HepG2 (cell line): ENCODE results near the gene SLBP. TPM values are rescaled to one million over a fixed set of nuclear protein-coding genes. Genes with fewer than 3 reads are reported as not detected.

Experiments
- AKAP8 ChIP-seq: sonication (generic); formaldehyde crosslinking; IDR thresholded peaks from 2 replicates; pipeline ENCODE4 v1.5.1; 2020; ENCODE audit warnings: mild to moderate bottlenecking, missing genetic modification reagents
- ATF1 ChIP-seq: IDR thresholded peaks from 2 replicates; pipeline ENCODE4 v1.6.1; 2016; ENCODE audit warnings: mild to moderate bottlenecking, control low read depth
- FOXO1 ChIP-seq: sonication (generic); formaldehyde crosslinking; IDR thresholded peaks from 2 replicates; pipeline ENCODE4 v1.4.0; 2020; ENCODE audit warnings: missing genetic modification reagents
- RAD21 ChIP-seq: fragments of 450-650 bp; formaldehyde crosslinking; IDR thresholded peaks from 2 replicates; pipeline ENCODE4 v1.5.0; 2020; ENCODE audit warnings: mild to moderate bottlenecking
- RBM39 ChIP-seq: fragments of 200-400 bp; formaldehyde crosslinking; IDR thresholded peaks from one replicate; pipeline ENCODE4 v1.6.1; 2018; ENCODE audit warnings: antibody characterized with exemption, mild to moderate bottlenecking, low read depth, low read length; ENCODE audit not compliant: poor library complexity, severe bottlenecking
- RFXANK ChIP-seq: IDR thresholded peaks from 2 replicates; pipeline ENCODE4 v1.6.1; 2016
- SOX6 ChIP-seq, 2 experiments: fragments of 450-650 bp in 1 of 2; sonication (generic) in 1 of 2; formaldehyde crosslinking in 1 of 2; IDR thresholded peaks; 2 replicates each; pipeline versions ENCODE4 v1.4.0 to v1.6.1; 2017 to 2020; ENCODE audit warnings: antibody characterized with exemption in 1 of 2, mild to moderate bottlenecking in 1 of 2, missing genetic modification reagents in 1 of 2
- YY1 ChIP-seq: IDR thresholded peaks from 2 replicates; pipeline ENCODE4 v1.6.1; 2011; ENCODE audit warnings: low read length, low read depth, moderate library complexity, mild to moderate bottlenecking; ENCODE audit not compliant: insufficient read depth, insufficient replicate concordance
- ZC3H4 ChIP-seq: sonication (generic); formaldehyde crosslinking; IDR thresholded peaks from 2 replicates; pipeline ENCODE4 v1.4.0; 2020; ENCODE audit warnings: missing genetic modification reagents, borderline replicate concordance
- ZIK1 ChIP-seq: sonication (generic); formaldehyde crosslinking; IDR thresholded peaks from 2 replicates; pipeline ENCODE4 v1.5.0; 2020; ENCODE audit warnings: mild to moderate bottlenecking, low read depth, missing genetic modification reagents, borderline replicate concordance
- ZNF225 ChIP-seq: sonication (generic); formaldehyde crosslinking; IDR thresholded peaks from 2 replicates; pipeline ENCODE4 v1.4.0; 2020; ENCODE audit warnings: mild to moderate bottlenecking, missing genetic modification reagents
- ZNF552 ChIP-seq: sonication (generic); formaldehyde crosslinking; IDR thresholded peaks from 2 replicates; pipeline ENCODE4 v1.9.0; 2022; ENCODE audit warnings: missing genetic modification reagents, mild to moderate bottlenecking, borderline replicate concordance
- polyA plus RNA-seq, 8 experiments: library from polyadenylated mRNA; depleted of rRNA in 3 of 8; stranded (reverse) in 7 of 8; unstranded in 1 of 8; fragments of >200 nt; fragmentation: Illumina TruSeq in 4 of 8; extraction: Trizol in 4 of 8; gene quantifications; 2 replicates each; pipeline versions ENCODE4 v1.2.1 to v1.2.3, GENCODE V29; 2011 to 2016; ENCODE audit warnings: low read depth in 4 of 8, missing spikeins in 1 of 8, mixed read lengths in 1 of 8; ENCODE audit not compliant: insufficient read depth in 1 of 8
- total RNA-seq, 5 experiments: library from RNA; depleted of rRNA; stranded (reverse); fragments of >200 nt; fragmentation: Illumina TruSeq; extraction: Trizol; gene quantifications; 2 replicates each; pipeline ENCODE4 v1.2.3, GENCODE V29; 2016; ENCODE audit warnings: low read depth in 1 of 5
- TF ChIP-seq, protein P1 (sequence below): sonication (generic); formaldehyde crosslinking; IDR thresholded peaks from 2 replicates; pipeline ENCODE4 v1.5.1; 2020; ENCODE audit warnings: missing genetic modification reagents, mild to moderate bottlenecking, borderline replicate concordance
- TF ChIP-seq, protein P2 (sequence below): sonication (generic); formaldehyde crosslinking; IDR thresholded peaks from 2 replicates; pipeline ENCODE4 v1.4.0; 2020; ENCODE audit warnings: missing genetic modification reagents, low read depth, mild to moderate bottlenecking, borderline replicate concordance
- TF ChIP-seq, protein P3 (sequence below): sonication (generic); formaldehyde crosslinking; IDR thresholded peaks from 2 replicates; pipeline ENCODE4 v1.9.0; 2022; ENCODE audit warnings: missing genetic modification reagents, mild to moderate bottlenecking, borderline replicate concordance
- TF ChIP-seq, protein P4 (sequence below): sonication (generic); formaldehyde crosslinking; IDR thresholded peaks from 2 replicates; pipeline ENCODE4 v1.4.0; 2020; ENCODE audit warnings: missing genetic modification reagents
- TF ChIP-seq, protein P5 (sequence below): sonication (generic); formaldehyde crosslinking; IDR thresholded peaks from 2 replicates; pipeline ENCODE4 v1.5.1; 2020; ENCODE audit warnings: mild to moderate bottlenecking, moderate library complexity, missing genetic modification reagents
- TF ChIP-seq, protein P6 (sequence below): sonication (generic); formaldehyde crosslinking; IDR thresholded peaks from 2 replicates; pipeline ENCODE4 v1.5.0; 2020; ENCODE audit warnings: mild to moderate bottlenecking, low read depth, missing genetic modification reagents, borderline replicate concordance

SLBP gene
- total and polyA plus RNA-seq, 2 of the 13 experiments (the other 11 are each of a cell fraction or from before 2014, with no cell fraction given) = 43.9 to 104 TPM

DNA sequence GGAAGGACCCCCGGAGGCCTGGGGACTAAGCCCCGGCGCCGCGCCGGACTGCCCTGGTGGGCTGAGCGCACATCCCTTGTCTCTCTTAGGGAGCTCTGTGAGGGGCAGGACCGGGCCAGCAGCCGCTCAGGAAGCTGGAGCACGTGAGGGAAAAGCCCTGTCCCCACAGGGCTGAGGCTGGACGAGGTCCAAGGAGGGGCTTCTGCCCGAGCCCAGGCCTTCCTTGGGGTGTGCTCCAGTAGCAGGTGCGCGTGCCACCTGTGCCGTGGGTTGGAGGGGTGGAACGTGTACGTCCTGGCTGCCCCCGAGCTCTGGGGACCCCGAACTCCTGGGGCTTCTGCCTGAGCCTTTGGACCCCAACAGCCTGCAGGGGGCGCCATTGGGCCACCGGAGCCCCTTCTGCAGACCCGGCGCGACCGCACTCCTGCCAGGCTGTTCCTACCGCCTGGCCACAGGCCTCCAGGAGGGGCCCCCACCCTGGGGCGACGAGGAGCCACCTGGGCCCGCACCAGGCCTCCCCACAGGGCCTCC lies 36.4 kb upstream of the SLBP start (continued):
- TF ChIP-seq, protein P1, sequence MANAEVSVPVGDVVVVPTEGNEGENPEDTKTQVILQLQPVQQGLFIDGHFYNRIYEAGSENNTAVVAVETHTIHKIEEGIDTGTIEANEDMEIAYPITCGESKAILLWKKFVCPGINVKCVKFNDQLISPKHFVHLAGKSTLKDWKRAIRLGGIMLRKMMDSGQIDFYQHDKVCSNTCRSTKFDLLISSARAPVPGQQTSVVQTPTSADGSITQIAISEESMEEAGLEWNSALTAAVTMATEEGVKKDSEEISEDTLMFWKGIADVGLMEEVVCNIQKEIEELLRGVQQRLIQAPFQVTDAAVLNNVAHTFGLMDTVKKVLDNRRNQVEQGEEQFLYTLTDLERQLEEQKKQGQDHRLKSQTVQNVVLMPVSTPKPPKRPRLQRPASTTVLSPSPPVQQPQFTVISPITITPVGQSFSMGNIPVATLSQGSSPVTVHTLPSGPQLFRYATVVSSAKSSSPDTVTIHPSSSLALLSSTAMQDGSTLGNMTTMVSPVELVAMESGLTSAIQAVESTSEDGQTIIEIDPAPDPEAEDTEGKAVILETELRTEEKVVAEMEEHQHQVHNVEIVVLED = 0 out of 2 replicates have a peak, but pooled peaks have one; percentile 15
- TF ChIP-seq, protein P2, sequence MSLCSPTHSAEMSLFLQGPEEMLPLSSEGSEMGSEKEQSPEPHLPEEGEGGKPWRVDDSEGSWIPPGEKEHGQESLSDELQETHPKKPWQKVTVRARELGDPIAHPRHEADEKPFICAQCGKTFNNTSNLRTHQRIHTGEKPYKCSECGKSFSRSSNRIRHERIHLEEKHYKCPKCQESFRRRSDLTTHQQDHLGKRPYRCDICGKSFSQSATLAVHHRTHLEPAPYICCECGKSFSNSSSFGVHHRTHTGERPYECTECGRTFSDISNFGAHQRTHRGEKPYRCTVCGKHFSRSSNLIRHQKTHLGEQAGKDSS = no peak; the same call in 1 of the 2 replicates
- TF ChIP-seq SOX6 (IDR thresholded peaks at IDR 0.05) = no peak
- peak; percentile 17; the same call in 1 of the 2 replicates for TF ChIP-seq SOX6 (CRISPR knock-in tag; IDR thresholded peaks at IDR 0.05)
- peak; percentile 36 for TF ChIP-seq YY1
- TF ChIP-seq RFXANK = 0 out of 2 replicates have a peak, but pooled peaks have one; percentile 28
- no peak for TF ChIP-seq RBM39
- TF ChIP-seq, protein P3, sequence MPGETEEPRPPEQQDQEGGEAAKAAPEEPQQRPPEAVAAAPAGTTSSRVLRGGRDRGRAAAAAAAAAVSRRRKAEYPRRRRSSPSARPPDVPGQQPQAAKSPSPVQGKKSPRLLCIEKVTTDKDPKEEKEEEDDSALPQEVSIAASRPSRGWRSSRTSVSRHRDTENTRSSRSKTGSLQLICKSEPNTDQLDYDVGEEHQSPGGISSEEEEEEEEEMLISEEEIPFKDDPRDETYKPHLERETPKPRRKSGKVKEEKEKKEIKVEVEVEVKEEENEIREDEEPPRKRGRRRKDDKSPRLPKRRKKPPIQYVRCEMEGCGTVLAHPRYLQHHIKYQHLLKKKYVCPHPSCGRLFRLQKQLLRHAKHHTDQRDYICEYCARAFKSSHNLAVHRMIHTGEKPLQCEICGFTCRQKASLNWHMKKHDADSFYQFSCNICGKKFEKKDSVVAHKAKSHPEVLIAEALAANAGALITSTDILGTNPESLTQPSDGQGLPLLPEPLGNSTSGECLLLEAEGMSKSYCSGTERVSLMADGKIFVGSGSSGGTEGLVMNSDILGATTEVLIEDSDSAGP (CRISPR knock-in tag) = peak; percentile 23; the same call in 1 of the 2 replicates
- TF ChIP-seq ZNF225 (CRISPR knock-in tag) = 0 out of 2 replicates have a peak, but pooled peaks have one; percentile 24
- 0 out of 2 replicates have a peak, but pooled peaks have one; percentile 23 for TF ChIP-seq FOXO1
- TF ChIP-seq, protein P4, sequence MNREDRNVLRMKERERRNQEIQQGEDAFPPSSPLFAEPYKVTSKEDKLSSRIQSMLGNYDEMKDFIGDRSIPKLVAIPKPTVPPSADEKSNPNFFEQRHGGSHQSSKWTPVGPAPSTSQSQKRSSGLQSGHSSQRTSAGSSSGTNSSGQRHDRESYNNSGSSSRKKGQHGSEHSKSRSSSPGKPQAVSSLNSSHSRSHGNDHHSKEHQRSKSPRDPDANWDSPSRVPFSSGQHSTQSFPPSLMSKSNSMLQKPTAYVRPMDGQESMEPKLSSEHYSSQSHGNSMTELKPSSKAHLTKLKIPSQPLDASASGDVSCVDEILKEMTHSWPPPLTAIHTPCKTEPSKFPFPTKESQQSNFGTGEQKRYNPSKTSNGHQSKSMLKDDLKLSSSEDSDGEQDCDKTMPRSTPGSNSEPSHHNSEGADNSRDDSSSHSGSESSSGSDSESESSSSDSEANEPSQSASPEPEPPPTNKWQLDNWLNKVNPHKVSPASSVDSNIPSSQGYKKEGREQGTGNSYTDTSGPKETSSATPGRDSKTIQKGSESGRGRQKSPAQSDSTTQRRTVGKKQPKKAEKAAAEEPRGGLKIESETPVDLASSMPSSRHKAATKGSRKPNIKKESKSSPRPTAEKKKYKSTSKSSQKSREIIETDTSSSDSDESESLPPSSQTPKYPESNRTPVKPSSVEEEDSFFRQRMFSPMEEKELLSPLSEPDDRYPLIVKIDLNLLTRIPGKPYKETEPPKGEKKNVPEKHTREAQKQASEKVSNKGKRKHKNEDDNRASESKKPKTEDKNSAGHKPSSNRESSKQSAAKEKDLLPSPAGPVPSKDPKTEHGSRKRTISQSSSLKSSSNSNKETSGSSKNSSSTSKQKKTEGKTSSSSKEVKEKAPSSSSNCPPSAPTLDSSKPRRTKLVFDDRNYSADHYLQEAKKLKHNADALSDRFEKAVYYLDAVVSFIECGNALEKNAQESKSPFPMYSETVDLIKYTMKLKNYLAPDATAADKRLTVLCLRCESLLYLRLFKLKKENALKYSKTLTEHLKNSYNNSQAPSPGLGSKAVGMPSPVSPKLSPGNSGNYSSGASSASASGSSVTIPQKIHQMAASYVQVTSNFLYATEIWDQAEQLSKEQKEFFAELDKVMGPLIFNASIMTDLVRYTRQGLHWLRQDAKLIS = no peak
- TF ChIP-seq, protein P5, sequence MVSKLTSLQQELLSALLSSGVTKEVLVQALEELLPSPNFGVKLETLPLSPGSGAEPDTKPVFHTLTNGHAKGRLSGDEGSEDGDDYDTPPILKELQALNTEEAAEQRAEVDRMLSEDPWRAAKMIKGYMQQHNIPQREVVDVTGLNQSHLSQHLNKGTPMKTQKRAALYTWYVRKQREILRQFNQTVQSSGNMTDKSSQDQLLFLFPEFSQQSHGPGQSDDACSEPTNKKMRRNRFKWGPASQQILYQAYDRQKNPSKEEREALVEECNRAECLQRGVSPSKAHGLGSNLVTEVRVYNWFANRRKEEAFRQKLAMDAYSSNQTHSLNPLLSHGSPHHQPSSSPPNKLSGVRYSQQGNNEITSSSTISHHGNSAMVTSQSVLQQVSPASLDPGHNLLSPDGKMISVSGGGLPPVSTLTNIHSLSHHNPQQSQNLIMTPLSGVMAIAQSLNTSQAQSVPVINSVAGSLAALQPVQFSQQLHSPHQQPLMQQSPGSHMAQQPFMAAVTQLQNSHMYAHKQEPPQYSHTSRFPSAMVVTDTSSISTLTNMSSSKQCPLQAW (CRISPR knock-in tag) = no peak
- TF ChIP-seq, protein P6, sequence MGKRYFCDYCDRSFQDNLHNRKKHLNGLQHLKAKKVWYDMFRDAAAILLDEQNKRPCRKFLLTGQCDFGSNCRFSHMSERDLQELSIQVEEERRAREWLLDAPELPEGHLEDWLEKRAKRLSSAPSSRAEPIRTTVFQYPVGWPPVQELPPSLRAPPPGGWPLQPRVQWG (CRISPR knock-in tag) = no peak
- TF ChIP-seq ZNF552 (CRISPR knock-in tag) = no peak
- TF ChIP-seq AKAP8 (CRISPR knock-in tag) = peak; percentile 66; the same call in 1 of the 2 replicates
- no peak for TF ChIP-seq ZC3H4
- no peak for TF ChIP-seq ATF1 (CRISPR knock-in tag)
- no peak for TF ChIP-seq ZIK1 (CRISPR knock-in tag)
- peak; percentile 97 for TF ChIP-seq RAD21
